NCI-H226 (cell line): Measurements from ENCODE around the gene IDI1.

Experiments used
- DNase-seq: peaks from one replicate; pipeline ENCODE4 v3.0.0-alpha.2; 2015

The IDI1 gene

DNA sequence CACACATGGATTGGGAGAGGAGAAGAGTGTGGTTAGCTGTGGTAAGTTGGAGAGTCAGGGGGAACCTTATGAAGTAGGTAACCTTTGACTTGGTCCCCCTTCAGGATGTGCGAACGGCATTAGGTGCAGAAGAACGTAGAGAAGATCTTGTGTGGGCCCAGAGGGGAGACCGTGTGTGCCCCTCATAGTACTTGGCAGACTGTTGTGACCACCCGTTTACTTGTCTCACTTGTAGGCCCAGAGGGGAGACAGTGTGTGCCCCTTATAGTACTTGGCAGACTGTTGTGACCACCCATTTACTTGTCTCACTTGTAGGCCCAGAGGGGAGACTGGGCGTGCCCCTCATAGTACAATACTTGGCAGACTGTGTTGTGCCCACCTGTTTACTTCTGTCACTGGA is 58.1 kb downstream of the IDI1 start:
- DNase-seq, result no peak
